SK-N-MC (cell line): ENCODE data around the gene IFNG.

Experiments used
- EZH2 ChIP-seq: fragments of 200-600 bp; sonication (generic); IDR thresholded peaks from one replicate; pipeline ENCODE4 v1.6.1; 2017; ENCODE audit warnings: antibody characterized with exemption
- FOXP2 ChIP-seq: optimal IDR thresholded peaks from 2 replicates; pipeline ENCODE3; 2011; ENCODE audit warnings: mild to moderate bottlenecking, moderate library complexity; ENCODE audit not compliant: insufficient read depth; ENCODE audit errors: extremely low read length, control extremely low read depth
- POLR2AphosphoS5 ChIP-seq: IDR thresholded peaks from 2 replicates; pipeline ENCODE4 v1.6.1; 2012; ENCODE audit warnings: mild to moderate bottlenecking, low read depth, low read length, borderline replicate concordance

- TF ChIP-seq POLR2AphosphoS5 (no peak), EZH2 (no peak), FOXP2 (no peak)
These were observed 19.6 kb downstream of the IFNG start for GRCh38 chr12:68139941-68140340.
